Fibroblast of the aortic adventitia (primary cell): Measurements from ENCODE around the gene SLC25A41. TPM values are rescaled to one million over a fixed set of nuclear protein-coding genes. Genes with fewer than 3 reads are reported as not detected.

Experiments
- DNase-seq: peaks from one replicate; pipeline ENCODE4 v3.0.0-alpha.2; 2010; ENCODE audit warnings: low read depth
- H3K4me3 ChIP-seq: 2 replicates; pipeline ENCODE4 v1.5.1; 2011; ENCODE audit warnings: low read depth, mild to moderate bottlenecking, control low read depth, low read length, moderate library complexity
- CTCF ChIP-seq: IDR thresholded peaks from 2 replicates; pipeline ENCODE4 v1.5.1; 2011; ENCODE audit warnings: mild to moderate bottlenecking, low read length, control low read depth, inconsistent platforms; ENCODE audit not compliant: insufficient read depth
- total RNA-seq: library from RNA; depleted of rRNA; stranded (reverse); fragments of >200 nt; gene quantifications from 2 replicates; pipeline ENCODE4 v1.2.3, GENCODE V29; 2012; ENCODE audit warnings: low replicate concordance

The SLC25A41 gene
- total RNA-seq, 1 donor, result not detected

DNA sequence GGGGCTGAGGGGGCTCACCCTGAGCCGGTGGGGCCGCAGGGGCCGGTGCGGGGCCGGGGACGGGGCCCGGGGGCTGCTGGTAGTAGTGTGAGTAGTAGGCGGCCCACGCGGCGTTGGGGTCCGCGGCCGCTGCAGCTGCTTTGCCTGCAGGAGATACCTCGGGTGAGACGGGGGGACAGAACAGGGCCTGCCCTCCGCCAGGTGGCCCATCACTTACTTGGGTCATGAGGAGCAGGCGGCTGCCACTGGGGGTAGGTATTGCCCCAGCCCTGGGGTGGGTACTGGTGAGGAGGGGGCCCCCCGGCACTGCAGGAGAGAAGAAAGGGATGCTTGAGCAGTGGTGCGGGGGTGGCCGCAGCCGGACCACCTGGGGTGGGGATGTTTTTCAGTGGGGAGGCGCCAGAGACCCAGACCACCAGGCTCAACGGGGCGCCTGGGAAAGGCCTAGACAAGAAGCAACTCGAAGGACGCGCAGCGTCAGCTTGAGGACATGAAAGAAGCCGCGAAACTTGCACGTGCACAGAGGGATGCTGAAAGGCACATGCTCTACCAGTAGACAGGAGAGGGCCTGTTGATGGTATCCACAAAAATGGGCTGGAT, 17.9 kb downstream of the SLC25A41 start:
- DNase-seq, result no peak
- TF ChIP-seq CTCF, result no peak
- H3K4me3 ChIP-seq, result no peak overlapping the region

DNA sequence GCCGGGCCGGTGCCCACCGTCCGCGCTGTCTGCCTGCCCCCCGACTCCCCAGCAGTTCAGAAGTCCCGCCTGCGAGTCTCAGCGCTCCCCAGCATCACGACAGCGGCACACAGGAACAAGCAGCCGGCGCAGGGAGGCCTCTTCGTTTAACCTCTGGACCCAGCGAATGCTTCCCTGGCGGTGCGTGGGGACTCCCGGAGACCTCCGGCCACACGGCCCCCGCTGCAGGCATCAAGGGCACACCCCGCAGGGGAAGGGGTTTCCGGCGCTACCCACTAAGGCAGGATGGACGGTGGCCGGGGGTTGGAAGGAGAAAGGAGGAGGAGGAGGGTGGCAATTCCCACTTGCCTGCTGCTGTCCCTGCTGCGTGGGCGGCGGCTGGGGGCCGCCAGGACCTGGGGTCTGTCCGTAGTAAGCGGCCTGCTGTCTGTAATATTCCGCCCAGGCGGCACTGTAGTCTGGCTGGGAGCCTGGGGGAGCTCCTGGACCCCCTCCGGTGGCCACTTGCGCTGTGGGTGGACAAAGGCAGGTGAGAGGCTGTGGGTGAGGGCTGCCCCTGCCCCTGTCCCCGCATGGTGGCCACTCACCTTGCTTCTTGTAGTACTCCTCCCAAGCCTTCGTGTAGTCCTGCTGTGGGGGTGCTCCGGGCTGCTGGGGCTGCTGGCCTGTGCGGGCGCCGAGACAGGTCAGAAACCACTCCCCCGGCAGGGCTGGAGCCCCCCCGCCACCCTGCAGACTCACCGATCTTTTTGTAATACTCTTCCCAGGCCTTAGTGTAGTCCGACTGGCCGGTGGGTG, 18.6 kb downstream of the SLC25A41 start:
- no peak for TF ChIP-seq CTCF
- DNase-seq, result no peak
- H3K4me3 ChIP-seq, result no peak overlapping the region

DNA sequence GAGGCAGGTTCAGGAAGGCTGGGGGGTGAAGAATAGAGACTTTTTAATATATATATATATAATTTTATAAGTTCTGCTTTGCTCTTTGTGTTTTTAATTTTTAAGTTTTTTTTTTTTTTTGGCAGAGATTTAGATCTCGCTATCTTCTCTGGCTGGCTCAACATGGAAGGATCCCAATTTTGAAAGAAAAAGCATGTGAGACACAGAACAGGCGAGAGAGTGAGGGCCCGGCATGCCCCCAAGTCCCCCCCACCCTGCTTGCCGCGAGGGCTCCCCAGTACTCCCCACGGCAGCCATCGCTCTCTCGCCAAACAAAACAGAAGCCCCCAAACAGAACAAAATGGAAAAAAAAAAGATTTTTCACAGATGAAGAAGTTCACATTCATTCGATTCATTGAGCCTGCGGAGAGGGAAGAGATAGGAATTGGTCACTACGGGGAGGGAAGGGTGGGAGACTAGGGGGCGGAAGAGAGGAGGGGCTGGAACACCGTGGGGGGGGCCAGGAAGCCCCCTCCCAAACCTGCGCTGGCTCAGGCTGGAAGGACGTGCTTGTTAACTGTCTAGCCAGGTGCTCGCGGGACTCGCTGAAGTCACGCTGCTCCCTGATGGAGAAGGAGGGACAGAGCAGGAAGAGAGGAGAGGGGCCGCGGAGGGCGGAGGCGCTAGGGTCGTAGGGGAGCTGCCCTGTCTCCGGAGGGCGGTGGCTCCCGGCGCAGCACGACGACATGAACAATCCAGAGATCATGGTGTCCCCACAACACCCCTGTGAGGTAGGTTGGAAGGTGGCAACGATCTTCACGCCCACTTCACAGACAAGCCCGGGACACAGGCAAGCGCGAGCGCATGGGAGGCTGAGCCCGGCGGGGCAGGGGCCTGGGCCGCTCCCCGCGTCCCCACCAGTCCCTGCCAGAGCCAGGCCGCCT, 19.6 kb downstream of the SLC25A41 start:
- H3K4me3 ChIP-seq, result no peak overlapping the region
- peak; percentile 40 for DNase-seq
- no peak for TF ChIP-seq CTCF

DNA sequence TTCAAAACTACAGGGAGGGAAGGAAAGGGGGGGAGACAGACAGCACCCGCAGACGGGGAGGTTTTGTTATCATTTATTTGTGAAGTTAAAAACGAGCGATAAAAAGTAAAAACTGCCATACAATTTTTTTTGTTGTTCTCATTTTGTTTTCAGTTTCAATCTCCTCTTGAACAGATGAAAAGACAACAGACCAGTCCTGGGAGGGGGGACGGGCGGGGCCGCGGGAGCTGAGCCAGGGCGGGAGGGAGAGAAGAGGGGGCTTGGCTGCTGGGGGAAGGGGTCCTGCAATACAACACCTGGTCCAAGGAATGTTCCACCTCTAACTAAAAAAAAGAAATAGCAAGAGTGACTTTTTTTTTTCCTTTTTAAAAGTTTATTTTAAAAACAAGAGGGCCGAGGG, 20.3 kb downstream of the SLC25A41 start:
- H3K4me3 ChIP-seq, result no peak overlapping the region
- TF ChIP-seq CTCF, result no peak
- DNase-seq, result no peak

- DNase-seq, result no peak
- peak; percentile 53 for TF ChIP-seq CTCF
- no peak overlapping the region for H3K4me3 ChIP-seq
Observed at GRCh38 chr19:6412447-6413091, 21.0 kb downstream of the SLC25A41 start.

DNA sequence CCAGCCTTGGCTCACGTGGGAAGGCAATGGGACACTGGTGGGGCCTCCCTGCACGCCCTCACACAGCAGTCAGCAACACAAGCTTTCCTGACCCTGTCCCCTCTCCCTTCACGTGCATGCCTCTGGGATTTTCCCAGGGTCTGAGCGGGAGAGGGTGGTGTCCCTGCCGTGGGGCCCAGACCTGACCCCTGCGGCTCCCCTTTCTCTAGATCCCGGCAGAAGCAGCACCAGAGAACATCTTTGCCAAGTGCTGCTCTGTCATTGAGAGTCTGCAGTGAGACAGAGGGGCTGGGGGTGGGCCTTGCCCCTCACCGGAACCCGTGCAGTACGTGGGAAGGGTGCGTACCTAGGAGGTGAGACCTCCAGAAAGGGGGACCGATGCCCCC, 21.5 kb downstream of the SLC25A41 start:
- H3K4me3 ChIP-seq, result no peak overlapping the region
- no peak for TF ChIP-seq CTCF

More for the DNA sequence above, 21.5 kb downstream of the SLC25A41 start:
- DNase-seq, result no peak
